Measurements from ENCODE around the gene KLHL22.

DNA sequence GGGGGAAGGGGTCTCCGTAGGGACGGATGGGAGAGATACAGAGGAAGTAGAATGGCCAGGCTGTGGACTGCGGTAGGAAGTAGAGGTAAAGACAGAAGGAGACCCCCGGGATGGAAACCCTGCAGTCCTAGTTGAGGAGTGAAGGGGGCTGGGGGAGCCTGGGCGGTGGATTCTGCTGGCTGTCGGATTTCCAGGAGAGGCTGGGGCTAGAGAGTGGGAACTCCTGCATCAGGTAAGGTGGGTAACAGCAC lies 57.2 kb downstream of the KLHL22 start:
- TF ChIP-seq, protein P1, sequence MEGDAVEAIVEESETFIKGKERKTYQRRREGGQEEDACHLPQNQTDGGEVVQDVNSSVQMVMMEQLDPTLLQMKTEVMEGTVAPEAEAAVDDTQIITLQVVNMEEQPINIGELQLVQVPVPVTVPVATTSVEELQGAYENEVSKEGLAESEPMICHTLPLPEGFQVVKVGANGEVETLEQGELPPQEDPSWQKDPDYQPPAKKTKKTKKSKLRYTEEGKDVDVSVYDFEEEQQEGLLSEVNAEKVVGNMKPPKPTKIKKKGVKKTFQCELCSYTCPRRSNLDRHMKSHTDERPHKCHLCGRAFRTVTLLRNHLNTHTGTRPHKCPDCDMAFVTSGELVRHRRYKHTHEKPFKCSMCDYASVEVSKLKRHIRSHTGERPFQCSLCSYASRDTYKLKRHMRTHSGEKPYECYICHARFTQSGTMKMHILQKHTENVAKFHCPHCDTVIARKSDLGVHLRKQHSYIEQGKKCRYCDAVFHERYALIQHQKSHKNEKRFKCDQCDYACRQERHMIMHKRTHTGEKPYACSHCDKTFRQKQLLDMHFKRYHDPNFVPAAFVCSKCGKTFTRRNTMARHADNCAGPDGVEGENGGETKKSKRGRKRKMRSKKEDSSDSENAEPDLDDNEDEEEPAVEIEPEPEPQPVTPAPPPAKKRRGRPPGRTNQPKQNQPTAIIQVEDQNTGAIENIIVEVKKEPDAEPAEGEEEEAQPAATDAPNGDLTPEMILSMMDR (IDR thresholded peaks at IDR 0.05 in 4 of 5, conservative IDR thresholded peaks at IDR 0.05 in 1 of 5), result no peak
- no peak for TF ChIP-seq POLR2A (IDR thresholded peaks at IDR 0.05)

Data from gastrocnemius medialis (tissue), 4 donors.